NOMO-1 treated with DMSO at 0.1 percent for 48 hours (cell line): ENCODE data around the gene UBE2O.
"Not testable (repeated sequence)": the region's sequence is repeated elsewhere in the genome, so short reads cannot be mapped to it uniquely, and the experiment has no call there.

ENCODE experiments used
- DNase-seq: peaks from one replicate; lab custom pipeline; 2025; ENCODE audit not compliant: unreplicated experiment; lab: John Stamatoyannopoulos, UW

The UBE2O gene

DNA sequence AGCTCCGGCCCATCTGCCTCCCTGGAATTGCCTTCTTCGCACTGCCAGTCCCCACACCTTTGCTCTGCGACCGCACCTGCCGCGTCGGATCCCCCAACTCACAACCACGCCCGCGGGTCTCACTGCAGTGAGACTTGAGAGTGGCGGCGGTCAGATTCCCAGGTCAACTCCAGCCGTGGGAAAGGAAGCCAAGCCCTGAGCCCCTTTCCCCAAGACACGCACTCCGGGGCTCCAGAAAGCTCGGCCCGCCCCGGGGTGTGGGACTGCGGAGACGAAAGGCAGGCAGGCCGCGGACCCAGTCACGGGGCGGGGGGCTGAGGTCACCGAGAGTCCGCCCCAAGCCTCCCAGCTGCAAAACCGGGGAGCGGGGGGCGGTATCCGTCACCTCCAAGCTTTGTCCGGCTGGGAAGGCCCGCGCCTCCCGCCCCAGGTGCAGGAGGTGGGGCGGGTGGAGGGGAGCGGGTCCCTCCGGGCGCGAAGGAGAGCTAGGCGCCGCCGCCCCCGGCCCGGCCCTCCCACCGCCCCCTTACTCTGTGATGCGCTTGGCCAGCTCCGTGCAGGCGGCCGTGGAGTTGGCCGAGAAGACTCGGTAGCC lies 99.9 kb downstream of the UBE2O start:
- no peak for DNase-seq

DNA sequence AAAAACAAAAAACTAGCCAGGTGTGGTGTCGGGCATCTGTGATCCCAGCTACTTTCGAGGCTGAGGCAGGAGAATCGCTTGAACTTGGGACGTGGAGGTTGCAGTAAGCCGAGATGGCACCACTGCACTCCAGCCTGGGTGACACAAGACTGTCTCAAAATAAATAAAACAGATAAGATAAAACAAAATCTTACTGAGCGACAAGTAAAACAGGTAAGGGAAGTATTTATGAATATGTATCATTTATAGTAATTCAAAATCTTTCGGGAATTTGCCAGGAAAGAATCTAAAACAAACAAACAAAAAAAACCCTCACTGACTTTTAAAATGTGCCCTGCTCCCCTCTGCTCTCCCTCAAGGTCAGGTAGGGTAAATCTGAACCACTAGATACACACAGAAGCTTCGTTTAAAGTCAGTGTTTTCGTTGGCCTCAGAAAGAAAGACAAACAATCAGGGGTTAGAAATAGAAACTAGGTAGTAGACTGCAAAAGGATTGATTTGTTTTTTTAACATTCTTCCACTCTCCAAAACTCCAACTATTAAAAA lies 101.4 kb downstream of the UBE2O start:
- no peak for DNase-seq

DNA sequence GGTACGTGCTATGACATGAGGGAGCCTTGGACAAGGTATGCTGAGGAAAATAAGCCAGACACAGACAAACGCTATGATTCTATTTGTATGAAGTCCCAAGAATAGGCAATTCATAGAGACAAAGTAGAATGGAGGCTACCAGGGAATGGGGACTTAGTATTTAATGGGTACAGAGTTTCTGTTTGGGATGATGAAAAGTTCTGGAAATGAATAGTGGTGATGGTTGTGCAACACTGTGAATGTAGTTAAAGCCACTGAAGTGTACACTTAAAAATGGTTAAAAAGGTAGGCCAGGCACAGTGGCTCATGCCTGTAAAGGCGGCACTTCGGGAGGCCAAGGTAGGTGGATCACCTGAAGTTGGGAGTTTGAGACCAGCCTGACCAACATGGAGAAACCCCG lies 102.5 kb downstream of the UBE2O start:
- DNase-seq, result no peak

DNA sequence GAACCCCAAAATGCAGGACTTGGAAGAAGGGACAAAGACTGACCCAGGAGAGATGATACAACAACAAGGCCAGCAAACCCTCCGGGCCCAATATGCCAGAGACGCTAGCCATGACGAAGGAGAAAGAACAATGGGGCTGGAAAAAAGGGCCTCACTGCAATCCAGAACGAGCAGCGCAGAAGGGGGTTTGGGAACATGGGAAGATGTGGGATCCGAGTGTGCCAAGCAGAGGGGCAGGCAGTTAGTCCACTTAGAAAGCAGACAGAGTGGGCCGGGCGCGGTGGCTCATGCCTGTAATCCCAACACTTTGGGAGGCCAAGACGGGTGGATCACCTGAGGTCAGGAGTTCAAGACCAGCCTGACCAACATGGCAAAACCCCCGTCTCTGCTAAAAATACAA lies 106.0 kb downstream of the UBE2O start:
- DNase-seq, result not testable (repeated sequence)

DNA sequence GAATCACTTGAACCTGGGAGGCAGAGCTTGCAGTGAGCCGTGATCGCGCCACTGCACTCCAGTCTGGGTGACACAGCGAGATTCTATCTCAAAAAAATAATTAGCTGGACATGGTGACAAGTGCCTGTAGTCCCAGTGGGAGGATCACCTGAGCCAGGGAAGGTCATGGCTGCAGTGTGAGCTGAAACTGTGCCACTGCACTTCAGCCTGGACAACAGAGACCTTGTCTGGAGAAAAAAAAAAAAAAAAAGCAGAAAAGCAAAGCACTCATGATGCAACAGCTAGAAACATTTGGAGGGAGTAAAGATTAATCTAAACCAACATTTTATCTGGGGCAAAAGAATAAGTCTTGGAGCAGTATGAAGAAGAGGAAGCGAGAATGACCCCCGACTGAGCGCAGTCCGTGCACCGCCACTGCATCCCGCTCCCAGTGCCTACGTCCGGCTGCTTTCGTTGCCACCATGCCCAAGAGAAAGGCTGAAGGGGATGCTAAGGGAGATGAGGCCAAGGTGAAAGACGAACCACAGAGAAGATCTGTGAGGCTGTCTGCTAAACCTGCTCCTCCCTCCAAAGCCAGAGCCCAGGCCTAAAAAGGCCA lies 107.5 kb downstream of the UBE2O start:
- DNase-seq, result no peak

DNA sequence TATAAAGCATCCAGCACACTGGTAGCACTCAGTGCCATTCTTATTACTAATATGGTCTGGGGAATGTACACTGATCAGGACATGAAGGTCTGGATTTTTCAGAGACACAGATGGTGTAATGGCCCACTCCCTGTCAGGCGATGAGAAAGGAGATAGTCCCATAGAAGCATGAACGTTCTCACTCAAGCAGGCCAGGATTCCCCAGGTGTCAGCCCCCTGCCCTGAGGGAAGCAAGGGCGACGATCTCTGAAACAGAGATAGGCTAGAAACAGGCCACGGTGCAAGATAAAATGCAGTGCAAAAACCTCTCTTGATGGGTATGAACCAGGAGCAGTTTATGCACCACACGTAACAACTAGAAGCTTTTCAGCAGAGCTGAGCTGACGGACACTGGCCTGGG lies 109.8 kb downstream of the UBE2O start:
- DNase-seq, result no peak

DNA sequence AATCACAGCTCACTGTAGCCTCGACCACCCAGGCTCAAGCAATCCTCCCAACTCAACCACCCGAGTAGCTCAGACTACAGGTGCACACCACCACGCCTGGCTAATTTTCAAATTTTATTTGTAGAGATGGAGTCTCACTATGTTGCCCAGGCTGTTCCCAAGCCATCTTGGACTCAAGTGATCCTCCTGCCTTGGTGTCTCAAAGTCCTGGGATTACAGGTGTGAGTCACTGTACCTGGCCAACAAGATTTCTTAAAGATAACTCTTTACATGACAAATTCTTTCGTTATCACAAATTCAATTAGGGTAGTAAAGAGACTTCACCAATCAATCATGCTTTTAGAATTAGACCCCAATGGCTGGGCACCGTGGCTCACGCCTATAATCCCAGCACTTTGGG lies 111.7 kb downstream of the UBE2O start:
- DNase-seq, result no peak
